OCI-LY1 (cell line): ENCODE measurements around the gene SLC35F3.

ENCODE experiments used
- H2AFZ ChIP-seq: fragments of 200-600 bp; sonication (generic), shearing (Covaris generic); 2 replicates; pipeline ENCODE4 v1.6.0; 2014; ENCODE audit warnings: antibody characterized with exemption, mild to moderate bottlenecking, low read length
- H3F3A ChIP-seq: fragments of 200-600 bp; sonication (generic), shearing (Covaris generic); 2 replicates; pipeline ENCODE4 v1.6.0; 2014; ENCODE audit warnings: mild to moderate bottlenecking, antibody characterized with exemption, low read length, moderate library complexity; ENCODE audit not compliant: insufficient read depth
- H3K27ac ChIP-seq: fragments of 200-600 bp; sonication (generic); 2 replicates; pipeline ENCODE4 v1.5.1; 2014; ENCODE audit warnings: low read length, mixed run types, mild to moderate bottlenecking, low read depth; ENCODE audit not compliant: poor library complexity, severe bottlenecking
- H3K27me3 ChIP-seq: fragments of 200-600 bp; sonication (generic); 2 replicates; pipeline ENCODE4 v1.6.0; 2014; ENCODE audit warnings: antibody characterized with exemption, mild to moderate bottlenecking, low read length, moderate library complexity; ENCODE audit not compliant: insufficient read depth
- H3K36me3 ChIP-seq: fragments of 200-600 bp; sonication (generic); 2 replicates; pipeline ENCODE4 v1.6.1; 2014; ENCODE audit warnings: mild to moderate bottlenecking, antibody characterized with exemption, low read length, moderate library complexity, mixed read lengths; ENCODE audit not compliant: insufficient read depth
- H3K4me1 ChIP-seq: fragments of 200-600 bp; sonication (generic); 2 replicates; pipeline ENCODE4 v1.5.1; 2014; ENCODE audit warnings: mild to moderate bottlenecking, low read length, moderate library complexity; ENCODE audit not compliant: insufficient read depth, severe bottlenecking
- H3K4me2 ChIP-seq: fragments of 200-600 bp; sonication (generic), shearing (Covaris generic); 2 replicates; pipeline ENCODE4 v1.6.1; 2014; ENCODE audit warnings: low read length
- H3K4me3 ChIP-seq: fragments of 200-600 bp; sonication (generic); 2 replicates; pipeline ENCODE4 v1.5.1; 2014; ENCODE audit warnings: low read length, low read depth, mild to moderate bottlenecking, mixed read lengths; ENCODE audit not compliant: poor library complexity, severe bottlenecking
- H3K79me2 ChIP-seq: fragments of 200-600 bp; shearing (Covaris generic); 2 replicates; pipeline ENCODE4 v1.6.1; 2016; ENCODE audit warnings: mixed run types, low read length, mixed read lengths; ENCODE audit not compliant: insufficient read depth
- H3K9ac ChIP-seq: fragments of 200-600 bp; sonication (generic), shearing (Covaris generic); 2 replicates; pipeline ENCODE4 v1.6.1; 2014; ENCODE audit warnings: mild to moderate bottlenecking, low read length, mixed read lengths
- H3K9me2 ChIP-seq: fragments of 200-600 bp; sonication (generic), shearing (Covaris generic); 2 replicates; pipeline ENCODE4 v1.6.1; 2014; ENCODE audit warnings: low read depth, mild to moderate bottlenecking, low read length, mixed read lengths
- H3K9me3 ChIP-seq: fragments of 200-600 bp; shearing (Covaris generic); 2 replicates; pipeline ENCODE4 v1.6.1; 2014; ENCODE audit warnings: low read length, mixed read lengths
- H4K20me1 ChIP-seq: fragments of 200-600 bp; sonication (generic), shearing (Covaris generic); 2 replicates; pipeline ENCODE4 v1.6.0; 2016; ENCODE audit warnings: mild to moderate bottlenecking, low read length; ENCODE audit not compliant: insufficient read depth
- CTCF ChIP-seq: fragments of 200-600 bp; sonication (generic), shearing (Covaris generic); IDR thresholded peaks from 2 replicates; pipeline ENCODE4 v1.5.1; 2017; ENCODE audit warnings: mild to moderate bottlenecking, antibody characterized with exemption, low read length, moderate library complexity, mixed read lengths
- EZH2 ChIP-seq: fragments of 200-600 bp; sonication (generic), shearing (Covaris generic); IDR thresholded peaks from 2 replicates; pipeline ENCODE4 v1.8.0; 2017; ENCODE audit warnings: borderline replicate concordance, mixed run types, mild to moderate bottlenecking, antibody characterized with exemption, low read length, moderate library complexity, mixed read lengths

SLC35F3 gene

GRCh38 chr1:234316937-234317336, 412.5 kb downstream of the SLC35F3 start:
- Histone ChIP-seq H3K4me2 (no peak overlapping the region), H2AFZ (no peak overlapping the region), H3K9me3 (no peaks in the 10 kb centered on the region), H3K27ac (no peak overlapping the region), H3K4me3 (no peak overlapping the region), H3K27me3 (no peaks in the 10 kb centered on the region), H3K9me2 (no peaks in the 10 kb centered on the region), H3K79me2 (no peaks in the 10 kb centered on the region), H3F3A (no peaks in the 10 kb centered on the region), H4K20me1 (no peaks in the 10 kb centered on the region), H3K9ac (no peak overlapping the region), H3K36me3 (no peaks in the 10 kb centered on the region), H3K4me1 (no peaks in the 10 kb centered on the region)
- TF ChIP-seq EZH2 (no peak), CTCF (no peak)

GRCh38 chr1:234320069-234320468, 415.6 kb downstream of the SLC35F3 start:
- Histone ChIP-seq H4K20me1 (no peaks in the 10 kb centered on the region), H3K4me2 (no peak overlapping the region), H3K4me1 (peaks cover 6% of the 10 kb centered on the region), H3K27me3 (peaks cover 3% of the 10 kb centered on the region; the same call in 1 of the 2 replicates), H2AFZ (no peak overlapping the region), H3F3A (no peaks in the 10 kb centered on the region), H3K79me2 (no peaks in the 10 kb centered on the region), H3K9ac (no peak overlapping the region), H3K36me3 (no peaks in the 10 kb centered on the region), H3K4me3 (no peak overlapping the region), H3K27ac (no peak overlapping the region), H3K9me3 (no peaks in the 10 kb centered on the region), H3K9me2 (no peaks in the 10 kb centered on the region)
- TF ChIP-seq EZH2: no peak
- no peak for TF ChIP-seq CTCF

- H3K4me1 ChIP-seq: peaks cover 6% of the 10 kb centered on the region
- H2AFZ ChIP-seq: no peak overlapping the region
- no peaks in the 10 kb centered on the region for H3K36me3 ChIP-seq
- TF ChIP-seq EZH2 (no peak), CTCF (no peak)
- H3K27me3 ChIP-seq: peaks cover 3% of the 10 kb centered on the region; the same call in 1 of the 2 replicates
- no peaks in the 10 kb centered on the region for H3F3A ChIP-seq
- H4K20me1 ChIP-seq: no peaks in the 10 kb centered on the region
- H3K79me2 ChIP-seq: no peaks in the 10 kb centered on the region
- H3K9me3 ChIP-seq: no peaks in the 10 kb centered on the region
- H3K9me2 ChIP-seq: no peaks in the 10 kb centered on the region
- H3K4me3 ChIP-seq: no peak overlapping the region
- H3K9ac ChIP-seq: no peak overlapping the region
- H3K27ac ChIP-seq: no peak overlapping the region
- H3K4me2 ChIP-seq: no peak overlapping the region
Observed at GRCh38 chr1:234320549-234320948, 416.1 kb downstream of the SLC35F3 start.
